Measurements from ENCODE around the gene KIAA1958.

The KIAA1958 gene

DNA sequence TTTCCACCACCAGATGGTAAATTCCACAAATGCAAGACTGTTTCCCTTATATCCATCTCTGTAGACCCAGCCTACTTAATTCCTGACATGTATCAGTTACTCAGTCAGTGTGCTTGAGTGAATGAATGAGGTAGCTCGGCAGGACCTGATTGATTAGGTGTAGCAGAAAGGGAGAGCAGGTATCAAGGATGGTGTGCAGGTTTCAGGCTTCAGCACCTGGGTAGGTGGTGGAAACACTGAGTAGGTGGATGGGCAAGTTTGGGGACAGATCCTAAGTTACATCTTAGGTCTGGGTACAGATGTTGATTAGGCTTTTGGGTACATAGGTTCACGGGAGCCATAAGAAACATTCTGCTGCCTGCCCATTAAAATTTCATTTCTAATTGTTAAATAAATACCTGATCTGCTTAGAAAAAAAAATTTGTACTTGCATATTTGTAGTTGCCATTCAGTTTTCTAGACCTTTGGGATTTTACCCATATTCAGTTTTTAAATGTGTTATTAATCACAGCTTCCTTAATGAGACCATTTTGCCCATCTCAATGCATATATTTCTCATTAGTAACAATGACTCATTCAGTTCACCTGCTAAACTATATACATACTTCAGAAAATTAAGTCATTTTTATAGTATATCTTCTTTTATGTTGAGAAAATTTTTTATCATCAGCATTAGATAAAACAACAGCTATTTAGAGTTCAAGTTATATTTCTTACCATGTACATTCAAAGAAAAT lies 119.5 kb downstream of the KIAA1958 start:
- ChIA-PET CTCF (interaction anchor here (0.6 to 0.8 kb wide), 2 partner anchors 15 to 106 kb away, joined by 3 to 5 read pairs; no protein-coding TSS in a partner anchor), POLR2A (ENCODE audit: low non-redundant PET) (no interaction called here)
- no peak overlapping the region for H3K27ac ChIP-seq
- no peak for DNase-seq (ENCODE audit: low spot score)
- TF ChIP-seq CTCF (conservative IDR thresholded peaks at IDR 0.05; ENCODE audit: low read depth): no peak

- ChIA-PET CTCF (interaction anchor here (0.7 to 0.9 kb wide), 2 partner anchors 11 to 355 kb away, joined by 3 to 4 read pairs; no protein-coding TSS in a partner anchor), POLR2A (ENCODE audit: low non-redundant PET) (no interaction called here)
- H3K27ac ChIP-seq: no peak overlapping the region
- TF ChIP-seq CTCF (conservative IDR thresholded peaks at IDR 0.05; ENCODE audit: low read depth): no peak
- DNase-seq (ENCODE audit: low spot score): no peak
These were observed 122.2 kb downstream of the KIAA1958 start for GRCh38 chr9:112608851-112609250.

- TF ChIP-seq CTCF (conservative IDR thresholded peaks at IDR 0.05; ENCODE audit: low read depth): no peak
- DNase-seq (ENCODE audit: low spot score): no peak
- POLR2A ChIA-PET (ENCODE audit: low non-redundant PET): no interaction called here
- no peak overlapping the region for H3K27ac ChIP-seq
- CTCF ChIA-PET: no interaction called here
These were observed 129.1 kb downstream of the KIAA1958 start for GRCh38 chr9:112615584-112616266.

GRCh38 chr9:112617371-112617770 lies 130.7 kb downstream of the KIAA1958 start:
- CTCF ChIA-PET: no interaction called here
- H3K27ac ChIP-seq: no peak overlapping the region
- no peak for DNase-seq (ENCODE audit: low spot score)
- POLR2A ChIA-PET (ENCODE audit: low non-redundant PET): no interaction called here
- no peak for TF ChIP-seq CTCF (conservative IDR thresholded peaks at IDR 0.05; ENCODE audit: low read depth)

DNA sequence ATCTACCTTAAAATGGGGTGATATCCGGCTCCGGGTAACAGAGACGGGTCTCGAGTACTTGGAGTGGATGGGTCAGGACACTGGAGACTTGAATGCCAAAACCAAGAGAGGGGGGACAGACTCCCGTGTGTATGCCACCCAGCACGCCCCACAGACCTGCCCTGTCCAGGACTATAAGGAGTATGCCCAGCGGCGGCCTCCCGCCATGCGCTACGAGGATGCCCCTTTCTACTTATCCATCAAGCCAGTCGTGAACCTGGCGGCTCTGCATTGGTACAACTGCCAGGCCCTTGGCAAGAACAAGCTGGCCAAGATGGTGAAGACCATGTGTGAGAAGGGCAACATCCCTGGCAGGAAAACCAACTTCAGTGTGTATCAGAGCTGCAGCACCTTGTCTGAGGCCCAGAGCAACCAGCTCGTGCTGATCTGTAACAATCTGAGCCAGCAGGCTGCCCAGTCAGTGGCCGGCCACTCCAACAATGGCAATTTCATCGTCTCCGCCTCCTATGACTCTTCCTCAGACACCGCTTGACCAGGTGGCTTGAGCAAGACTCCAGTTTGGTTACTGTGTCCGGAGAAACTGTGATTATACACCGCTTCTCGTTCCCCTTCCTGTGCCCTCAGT lies 131.9 kb downstream of the KIAA1958 start:
- no peak overlapping the region for H3K27ac ChIP-seq
- no peak for DNase-seq (ENCODE audit: low spot score)
- POLR2A ChIA-PET (ENCODE audit: low non-redundant PET): interaction anchor here (0.6 kb wide), 1 partner anchor 76 kb away, joined by 3 read pairs; no protein-coding TSS in a partner anchor
- no peak for TF ChIP-seq CTCF (conservative IDR thresholded peaks at IDR 0.05; ENCODE audit: low read depth)
- CTCF ChIA-PET: interaction anchor here (0.7 kb wide), 1 partner anchor 1978 kb away, joined by 3 read pairs; no protein-coding TSS in a partner anchor

DNA sequence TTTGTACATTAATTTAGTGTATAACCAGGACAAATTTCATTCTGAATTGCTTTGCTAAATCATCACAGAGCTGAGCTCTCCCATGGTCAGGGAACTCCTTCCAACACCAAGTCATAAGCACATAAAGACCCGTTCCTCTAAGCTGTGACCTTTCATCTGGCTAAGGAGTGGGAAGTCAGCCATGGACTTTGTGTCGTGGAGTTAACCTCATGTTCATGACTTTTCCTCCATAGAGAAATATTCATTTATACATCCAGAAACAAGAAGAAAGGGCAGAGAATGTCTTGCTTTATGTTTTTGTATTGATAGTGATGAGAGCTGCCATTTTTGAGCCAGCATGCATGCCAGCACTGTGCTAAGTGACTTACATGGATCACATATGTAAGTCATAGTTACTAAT lies 133.8 kb downstream of the KIAA1958 start:
- TF ChIP-seq CTCF (conservative IDR thresholded peaks at IDR 0.05; ENCODE audit: low read depth): no peak
- no peak overlapping the region for H3K27ac ChIP-seq
- CTCF ChIA-PET: interaction anchor here (0.6 to 1.4 kb wide), 4 partner anchors 12 to 210 kb away, joined by 3 to 5 read pairs (median 4); no protein-coding TSS in a partner anchor
- POLR2A ChIA-PET (ENCODE audit: low non-redundant PET): no interaction called here
- no peak for DNase-seq (ENCODE audit: low spot score)
